GM18505 (cell line): ENCODE measurements around the gene ETV5.

Source experiments
- ATAC-seq: cut with Tn5 transposase; IDR thresholded peaks from one replicate; pipeline ENCODE4 v1.9.1; 2021; ENCODE audit not compliant: unreplicated experiment
- POLR2A ChIP-seq: IDR thresholded peaks from 4 replicates; pipeline ENCODE4 v1.6.1; 2011; ENCODE audit warnings: borderline replicate concordance; ENCODE audit not compliant: insufficient read depth, insufficient read length; ENCODE audit errors: extremely low read depth

Gene ETV5

GRCh38 chr3:186108941-186109865, at the start of gene ETV5:
Gene ETV5, minus strand, starts transcription at chr3:186109089. Its CDS starts 3,221 bp downstream, at chr3:186105868.
- peak; percentile 92 for ATAC-seq
- TF ChIP-seq POLR2A: peak; percentile 77

- no peak for ATAC-seq
Observed at GRCh38 chr3:186154641-186155040, 45.8 kb upstream of the ETV5 start.

GRCh38 chr3:186152889-186153292, 44.0 kb upstream of the ETV5 start:
- no peak for TF ChIP-seq POLR2A
- ATAC-seq: peak; percentile 93

More at GRCh38 chr3:186154641-186155040, 45.8 kb upstream of the ETV5 start:
- no peak for TF ChIP-seq POLR2A

DNA sequence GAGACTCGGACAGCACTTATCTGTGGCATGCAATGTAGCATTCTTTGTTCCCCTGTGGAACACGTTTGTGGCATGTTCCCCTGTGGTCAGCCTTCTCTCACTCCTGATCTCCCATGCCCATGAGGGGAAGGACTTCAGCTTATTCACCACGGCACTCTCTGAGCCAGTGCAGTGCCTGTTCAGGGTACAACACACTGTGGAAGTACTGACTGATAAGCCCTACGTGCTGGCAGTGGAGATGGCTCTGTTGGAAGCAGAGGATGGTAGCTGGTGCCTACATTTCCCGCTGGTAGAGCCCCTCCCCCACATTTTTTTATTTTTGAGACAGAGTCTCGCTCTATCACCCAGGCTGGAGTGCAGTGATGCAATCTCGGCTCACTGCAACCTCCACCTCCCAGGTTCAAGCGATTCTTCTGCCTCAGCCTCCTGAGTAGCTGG, 43.5 kb upstream of the ETV5 start:
- TF ChIP-seq POLR2A: no peak
- peak; percentile 22 for ATAC-seq

GRCh38 chr3:186151077-186151971, 42.4 kb upstream of the ETV5 start:
- no peak for TF ChIP-seq POLR2A
- ATAC-seq: no peak

DNA sequence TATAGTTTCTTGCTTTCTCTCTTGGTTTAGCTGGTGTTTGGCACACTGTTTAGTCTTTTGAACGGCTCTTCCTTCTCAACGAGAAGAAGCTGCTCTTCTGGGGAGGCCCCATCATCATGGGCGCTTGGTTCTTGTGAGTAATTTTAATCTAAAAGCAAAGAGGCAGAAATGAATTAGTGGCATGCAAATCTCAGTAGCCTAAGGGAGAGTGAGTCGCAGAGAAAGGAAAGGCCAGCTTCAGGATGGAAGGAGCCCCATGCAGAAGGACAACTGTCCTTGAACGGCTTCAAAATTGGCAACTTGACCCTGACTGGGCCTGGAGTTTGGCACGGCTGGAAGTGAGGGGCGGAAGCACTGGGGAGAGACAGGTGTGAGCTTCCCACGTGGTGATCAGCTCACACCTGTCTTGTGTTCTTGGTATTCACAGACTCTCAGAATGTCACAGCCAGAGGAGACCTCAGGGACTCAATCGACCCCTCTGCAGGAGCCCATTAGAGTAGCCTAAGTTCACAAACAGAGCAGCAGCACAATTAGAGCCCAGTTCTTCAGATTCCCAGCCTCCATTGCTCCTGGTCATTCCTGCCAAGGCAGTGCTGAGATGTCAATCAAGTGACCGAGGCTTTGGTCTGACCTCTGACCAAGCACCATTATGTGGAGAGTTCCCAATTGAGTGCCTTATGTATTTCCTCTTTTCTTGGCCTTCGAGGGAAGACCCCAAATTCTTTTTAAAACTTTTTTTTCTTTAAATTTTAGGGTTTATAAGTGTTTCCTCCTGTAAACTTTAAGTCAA, 41.3 kb upstream of the ETV5 start:
- no peak for ATAC-seq
- no peak for TF ChIP-seq POLR2A

DNA sequence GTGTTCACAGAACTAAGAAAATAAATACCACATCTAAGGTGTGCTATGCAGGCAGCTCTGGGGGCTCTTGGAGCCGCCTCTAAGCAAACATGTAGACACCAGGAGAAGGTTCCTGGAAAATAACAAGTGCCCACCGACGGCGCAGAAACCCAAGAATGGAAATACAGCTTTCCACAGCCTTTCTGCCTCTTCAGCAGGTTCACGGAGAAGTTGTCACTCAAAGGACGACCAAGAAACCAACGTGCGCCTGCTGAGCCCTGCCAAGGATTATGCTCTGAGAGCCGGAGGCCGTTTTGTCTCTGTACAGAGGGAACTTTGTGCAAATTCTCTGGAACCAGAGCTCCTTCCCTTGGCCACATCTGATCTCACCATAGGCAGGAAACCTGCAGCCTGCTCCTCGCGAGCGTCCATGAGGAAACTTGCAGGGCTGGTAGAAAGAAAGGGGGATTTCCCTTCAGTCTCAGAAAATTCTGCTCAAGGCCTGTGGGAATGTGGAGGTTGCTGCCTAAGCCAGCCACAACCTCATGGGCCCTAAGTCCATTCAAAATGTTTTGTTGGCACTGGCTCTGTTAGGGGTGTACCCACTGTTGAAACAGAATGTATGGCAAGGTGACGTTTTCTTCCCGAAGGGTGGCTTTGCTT, 40.6 kb upstream of the ETV5 start:
- no peak for ATAC-seq
- TF ChIP-seq POLR2A: no peak

GRCh38 chr3:186144257-186144656, 35.4 kb upstream of the ETV5 start:
- TF ChIP-seq POLR2A: no peak
- no peak for ATAC-seq

DNA sequence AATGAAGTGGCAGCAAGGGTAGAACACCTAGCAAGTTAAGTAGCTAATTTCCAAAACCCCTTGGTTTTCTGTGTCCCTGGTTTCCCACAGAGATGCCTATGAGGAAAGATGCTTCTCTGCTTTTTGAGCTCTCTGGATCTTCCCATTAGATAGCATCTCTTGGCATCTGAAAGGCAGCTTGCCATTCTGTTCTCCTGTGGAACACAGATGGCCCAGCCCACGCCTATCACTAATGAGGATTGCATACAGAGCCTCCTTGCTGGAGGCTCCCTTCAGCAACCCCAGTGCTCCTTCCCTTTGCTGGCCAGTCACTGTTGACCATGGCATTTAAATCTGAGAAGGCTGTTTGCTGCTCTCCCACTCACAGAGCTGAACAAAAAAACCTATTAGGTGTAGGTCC, 34.4 kb upstream of the ETV5 start:
- ATAC-seq: no peak
- TF ChIP-seq POLR2A: no peak

DNA sequence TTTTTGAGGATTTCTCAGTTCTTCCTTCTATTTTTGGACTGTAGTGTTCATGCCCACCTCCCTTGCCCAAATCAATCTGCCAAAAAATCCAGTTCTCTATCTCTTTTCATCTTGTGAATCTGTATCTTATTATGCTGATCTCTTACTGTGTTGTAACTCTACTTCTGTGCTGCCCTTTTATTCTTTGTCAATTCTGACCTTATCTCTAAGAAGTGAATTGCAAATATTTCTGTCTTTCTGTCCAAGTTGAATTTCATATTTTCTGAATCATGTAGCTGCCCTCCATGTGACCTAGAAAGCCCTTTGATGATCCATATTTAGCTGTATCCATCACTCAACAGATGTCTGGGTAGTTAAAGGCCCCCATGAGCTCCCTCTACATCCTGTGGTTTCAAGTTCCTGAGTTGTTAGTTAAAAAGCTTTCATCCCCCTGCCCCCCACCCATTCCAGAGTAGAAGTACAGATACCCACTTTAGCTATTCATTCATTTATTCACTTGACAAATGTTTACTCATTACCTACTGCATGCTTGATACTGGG, 33.6 kb upstream of the ETV5 start:
- TF ChIP-seq POLR2A: no peak
- ATAC-seq: no peak

- ATAC-seq: no peak
- TF ChIP-seq POLR2A: no peak
Observed at GRCh38 chr3:186141790-186142189, 32.9 kb upstream of the ETV5 start.
